Psoas muscle (tissue), 8 donors: Measurements from ENCODE around the gene TJP3. TPM values are rescaled to one million over a fixed set of nuclear protein-coding genes. Genes with fewer than 3 reads are reported as not detected.
"Not testable (repeated sequence)": the region's sequence is repeated elsewhere in the genome, so short reads cannot be mapped to it uniquely, and the experiment has no call there.

Source experiments
- ATAC-seq, 4 donors: fragments of 200-7000 bp; cut with Tn5 transposase; one replicate each; pipeline ENCODE4 v1.9.1; 2020; ENCODE audit warnings: moderate library complexity in 3 of 4, mild to moderate bottlenecking in 2 of 4
- DNase-seq, 2 donors: peaks; one replicate each; pipeline ENCODE4 v3.0.0-alpha.2; 2020
- H3K27ac ChIP-seq: fragments of 200-600 bp; one replicate; pipeline ENCODE4 v1.8.0; 2022
- H3K27me3 ChIP-seq, 3 donors: fragments of 200-600 bp in 1 of 3; one replicate each; pipeline versions ENCODE4 v1.6.1 to v1.8.0; 2013 to 2022; ENCODE audit warnings: low read length in 2 of 3, mild to moderate bottlenecking in 2 of 3, moderate library complexity in 1 of 3; ENCODE audit not compliant: insufficient read depth in 3 of 3
- H3K36me3 ChIP-seq, 2 donors: fragments of 200-600 bp in 1 of 2; one replicate each; pipeline versions ENCODE4 v1.6.1 to v1.8.0; 2013 to 2022; ENCODE audit warnings: low read depth in 1 of 2, mild to moderate bottlenecking in 1 of 2, moderate library complexity in 1 of 2; ENCODE audit not compliant: insufficient read depth in 1 of 2
- H3K4me1 ChIP-seq: fragments of 200-600 bp; one replicate; pipeline ENCODE4 v1.8.0; 2022
- H3K4me3 ChIP-seq: fragments of 200-600 bp; one replicate; pipeline ENCODE4 v1.8.0; 2022; ENCODE audit warnings: mild to moderate bottlenecking
- H3K9me3 ChIP-seq: fragments of 200-600 bp; one replicate; pipeline ENCODE4 v1.8.0; 2022
- WGBS, 3 donors: extraction: QIAGEN DNeasy Blood & Tissue Kit; methylation state at CpG; one replicate each; pipeline versions ENCODE4 v1.1.6 to v1.1.7; 2013; 5-methylcytosine and 5-hydroxymethylcytosine counted together
- intact Hi-C, 2 donors: fragments of 100-400 bp; cut with DNase I; formaldehyde crosslinking; loops; one replicate each; pipeline versions ENCODE4 v1.11.0 to v1.14.2; 2022
- polyA plus RNA-seq, 3 donors: library from polyadenylated mRNA; stranded (reverse); fragments of 200-250 nt; gene quantifications; one replicate each; pipeline ENCODE4 v1.2.3, GENCODE V29; 2013
- total RNA-seq, 4 donors: library from RNA; stranded (reverse); fragmentation: NEBNext Ultra II Directional in 2 of 4; extraction: Animal tissue kit (Norgen Biotek cat#: 25700) in 2 of 4; gene quantifications; one replicate each; pipeline versions ENCODE4 v1.2.1 to v1.2.4, GENCODE V29; 2021 to 2023
- TF ChIP-seq, protein P1 (sequence below): fragments of 200-600 bp; IDR thresholded peaks from one replicate; pipeline ENCODE4 v1.8.0; 2022; ENCODE audit warnings: antibody characterized with exemption
- donor health status: healthy with polysubstance abuse.
- donor health status: DM: no; HTN: no; CAD: no; lungs with moderate emphysema.
- donor health status: Bipolar disorder and iron deficiency.
- donor health status: healthy.
- donor health status: DM: yes; HTN: yes; CAD: no.
- donor health status: DM: no; HTN: no; CAD: no.
- donor health status: DM: no; HTN: no; CAD: no.
- donor health status: DM: yes; HTN: yes; CAD: no.

Gene TJP3
- total and polyA plus RNA-seq, 7 donors = 0.21 to 2.7 (median 0.48) TPM; not detected in 1

- peaks cover 5 to 70% of the 10 kb centered on the region in 2 donors for H3K36me3 ChIP-seq
- intact Hi-C loops = no loop called here
- peaks cover 0 to 2% (median 0%) of the 10 kb centered on the region in 3 donors for H3K27me3 ChIP-seq
- TF ChIP-seq, protein P1, sequence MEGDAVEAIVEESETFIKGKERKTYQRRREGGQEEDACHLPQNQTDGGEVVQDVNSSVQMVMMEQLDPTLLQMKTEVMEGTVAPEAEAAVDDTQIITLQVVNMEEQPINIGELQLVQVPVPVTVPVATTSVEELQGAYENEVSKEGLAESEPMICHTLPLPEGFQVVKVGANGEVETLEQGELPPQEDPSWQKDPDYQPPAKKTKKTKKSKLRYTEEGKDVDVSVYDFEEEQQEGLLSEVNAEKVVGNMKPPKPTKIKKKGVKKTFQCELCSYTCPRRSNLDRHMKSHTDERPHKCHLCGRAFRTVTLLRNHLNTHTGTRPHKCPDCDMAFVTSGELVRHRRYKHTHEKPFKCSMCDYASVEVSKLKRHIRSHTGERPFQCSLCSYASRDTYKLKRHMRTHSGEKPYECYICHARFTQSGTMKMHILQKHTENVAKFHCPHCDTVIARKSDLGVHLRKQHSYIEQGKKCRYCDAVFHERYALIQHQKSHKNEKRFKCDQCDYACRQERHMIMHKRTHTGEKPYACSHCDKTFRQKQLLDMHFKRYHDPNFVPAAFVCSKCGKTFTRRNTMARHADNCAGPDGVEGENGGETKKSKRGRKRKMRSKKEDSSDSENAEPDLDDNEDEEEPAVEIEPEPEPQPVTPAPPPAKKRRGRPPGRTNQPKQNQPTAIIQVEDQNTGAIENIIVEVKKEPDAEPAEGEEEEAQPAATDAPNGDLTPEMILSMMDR = no peak
- ATAC-seq (no peak), DNase-seq (no peak)
- no peaks in the 10 kb centered on the region for H3K9me3 ChIP-seq
- no peaks in the 10 kb centered on the region for H3K4me1 ChIP-seq
- H3K4me3 ChIP-seq = no peak overlapping the region
- 83 to 86% (median 85%) methylated on average over 21 to 25 of the region's 25 CpGs for WGBS, 3 donors
- H3K27ac ChIP-seq = no peak overlapping the region
Measured at GRCh38 chr19:3752492-3752891, 44.3 kb downstream of the TJP3 start.

DNA sequence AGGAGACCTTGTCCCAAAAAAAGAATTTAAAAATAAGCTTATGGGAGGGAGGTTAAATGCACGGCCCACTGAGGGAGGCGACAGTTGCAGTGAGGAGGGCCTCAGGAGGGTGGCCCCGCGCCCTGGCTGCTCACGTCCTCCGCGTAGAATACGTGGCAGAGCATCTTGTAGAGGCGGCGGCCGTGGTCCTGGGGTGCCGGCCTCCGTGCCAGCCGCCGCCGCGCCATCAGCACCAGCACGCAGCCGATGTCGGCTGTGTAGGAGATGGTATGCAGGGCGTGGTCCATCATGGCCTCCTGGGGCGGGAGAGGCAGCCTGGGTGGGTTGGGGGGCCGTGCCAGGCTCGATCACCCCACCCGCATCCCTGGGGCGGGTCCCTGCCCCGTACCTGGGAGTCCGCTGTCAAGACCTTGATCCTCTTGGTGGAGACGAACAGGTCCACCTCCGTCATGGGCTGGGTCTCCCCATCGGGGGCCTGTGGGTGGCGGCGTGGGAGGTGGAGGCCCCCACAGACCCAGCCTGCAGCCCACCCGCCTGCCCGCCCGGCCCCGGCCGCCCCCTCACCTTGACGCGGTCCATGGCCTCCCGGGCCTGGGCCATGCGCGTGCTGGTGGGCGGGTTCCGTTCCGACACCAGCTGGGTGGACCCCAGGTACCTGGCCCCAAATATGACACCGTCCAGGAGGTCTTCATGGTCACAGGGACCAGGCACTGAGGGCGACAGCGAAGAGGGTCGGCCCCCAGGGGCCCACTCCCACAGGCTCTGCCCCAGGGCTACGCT lies 45.6 kb downstream of the TJP3 start:
- ATAC-seq = peak in 1 of 4 donors; percentile 8

DNA sequence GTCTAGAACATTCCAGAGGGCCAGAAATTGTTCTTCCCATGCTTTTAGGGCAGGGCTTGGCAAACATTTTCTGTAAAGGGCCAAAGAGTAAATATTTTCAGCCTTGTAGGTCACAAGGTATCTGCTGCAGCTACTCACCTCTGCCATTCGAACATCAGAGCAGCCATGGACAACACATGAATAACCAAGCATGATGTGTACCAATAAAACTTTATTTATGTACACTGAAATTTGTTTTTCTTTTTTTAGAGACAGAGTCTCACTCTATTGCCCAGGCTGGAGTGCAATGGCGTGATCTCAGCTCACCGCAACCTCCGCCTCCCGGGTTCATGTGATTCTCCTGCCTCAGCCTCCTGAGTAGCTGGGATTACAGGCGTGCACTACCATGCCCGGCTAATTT lies 49.5 kb downstream of the TJP3 start:
- H3K4me3 ChIP-seq, intact Hi-C loops, H3K27me3 ChIP-seq, H3K9me3 ChIP-seq, ATAC-seq, DNase-seq, H3K4me1 ChIP-seq, H3K27ac ChIP-seq: not testable (repeated sequence)
- H3K36me3 ChIP-seq = peaks cover 2 to 57% of the 10 kb centered on the region in 2 donors
- WGBS, 3 donors = 94 to 97% (median 97%) methylated on average over 7 of the region's 7 CpGs

More for the DNA sequence above, 45.6 kb downstream of the TJP3 start:
- no peak overlapping the region for H3K4me3 ChIP-seq
- intact Hi-C loops = no loop called here
- 94 to 97% (median 96%) methylated on average over 46 to 51 of the region's 51 CpGs for WGBS, 3 donors
- TF ChIP-seq, protein P1 = no peak
- H3K9me3 ChIP-seq = no peaks in the 10 kb centered on the region
- H3K4me1 ChIP-seq = no peaks in the 10 kb centered on the region
- H3K27me3 ChIP-seq = no peaks in the 10 kb centered on the region
- no peak for DNase-seq
- no peak overlapping the region for H3K27ac ChIP-seq
- peaks cover 5 to 83% of the 10 kb centered on the region in 2 donors for H3K36me3 ChIP-seq

GRCh38 chr19:3758297-3758696 lies 50.1 kb downstream of the TJP3 start:
- peaks cover 2 to 51% of the 10 kb centered on the region in 2 donors for H3K36me3 ChIP-seq
- H3K4me3 ChIP-seq, H3K4me1 ChIP-seq, intact Hi-C loops, H3K27me3 ChIP-seq, H3K27ac ChIP-seq, ATAC-seq, H3K9me3 ChIP-seq, DNase-seq: not testable (repeated sequence)
- 94 to 98% (median 95%) methylated on average over 13 of the region's 13 CpGs for WGBS, 3 donors

DNA sequence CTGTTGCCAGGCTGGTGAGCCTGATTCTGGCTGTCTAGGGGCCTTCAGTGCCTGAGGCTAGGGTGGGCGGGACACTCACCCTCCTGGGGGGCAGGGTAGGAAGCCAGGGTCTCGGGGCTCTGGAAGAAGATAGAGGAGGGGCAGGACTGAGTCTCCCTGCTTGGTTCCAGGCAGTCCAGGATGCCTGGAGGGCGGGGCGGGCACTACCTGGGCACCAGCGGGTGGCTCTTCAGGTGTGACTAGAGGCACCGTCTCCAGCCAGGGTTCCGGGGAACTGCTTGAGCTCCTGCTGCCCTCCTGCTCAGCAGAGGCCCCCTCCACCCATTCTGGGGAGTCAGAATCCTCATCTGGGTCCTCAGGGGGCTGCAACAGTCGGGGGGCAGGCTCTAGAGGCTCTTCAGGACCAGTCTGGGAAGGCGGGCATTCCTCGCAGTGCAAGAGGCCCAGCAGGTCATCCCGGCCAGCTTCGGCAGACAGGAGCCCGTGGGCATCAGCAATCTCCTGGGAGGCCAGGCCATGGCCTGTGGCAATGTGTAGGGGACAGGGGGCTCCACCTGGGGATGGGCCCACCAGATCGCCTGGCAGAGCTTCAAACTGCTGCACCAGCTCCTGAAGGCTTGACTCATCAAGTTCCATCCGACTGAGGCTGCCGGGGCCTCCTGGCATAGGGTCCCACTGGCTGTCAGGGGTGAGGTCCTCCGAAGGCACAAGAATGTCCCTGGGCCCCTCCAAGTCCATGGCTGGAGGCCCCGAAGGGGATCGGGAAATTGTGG lies 51.5 kb downstream of the TJP3 start:
- WGBS, 3 donors = 86 to 88% (median 87%) methylated on average over 18 to 19 of the region's 19 CpGs
- TF ChIP-seq, protein P1 = no peak
- DNase-seq (no peak), ATAC-seq (no peak)
- intact Hi-C loops = loop anchor here (5.0 kb wide), 1 partner anchor 228 kb away; the partner anchor contains the start of gene EEF2 (in 2 of the 2)
- Histone ChIP-seq H3K9me3 (no peaks in the 10 kb centered on the region), H3K4me1 (peaks cover 9% of the 10 kb centered on the region), H3K27me3 (no peaks in the 10 kb centered on the region), H3K4me3 (peak overlapping the region; percentile 7), H3K36me3 (peaks cover 0 to 37% of the 10 kb centered on the region in 2 donors), H3K27ac (no peak overlapping the region)
